Body of pancreas (tissue), 4 donors: ENCODE results near the gene SCAP.

Experiments used
- POLR2A ChIP-seq, 3 donors: fragments of 450-650 bp; IDR thresholded peaks; one replicate each; pipeline ENCODE4 v1.6.1; 2016; ENCODE audit warnings: antibody characterized with exemption in 3 of 3, mild to moderate bottlenecking in 2 of 3
- TF ChIP-seq, protein P1 (sequence below), 7 experiments: fragments of 450-650 bp in 4 of 7; fragments of 200-600 bp in 3 of 7; sonication (generic) in 3 of 7; IDR thresholded peaks; one replicate each; pipeline ENCODE4 v1.5.1; 2016 to 2019; ENCODE audit warnings: antibody characterized with exemption in 7 of 7

DNA sequence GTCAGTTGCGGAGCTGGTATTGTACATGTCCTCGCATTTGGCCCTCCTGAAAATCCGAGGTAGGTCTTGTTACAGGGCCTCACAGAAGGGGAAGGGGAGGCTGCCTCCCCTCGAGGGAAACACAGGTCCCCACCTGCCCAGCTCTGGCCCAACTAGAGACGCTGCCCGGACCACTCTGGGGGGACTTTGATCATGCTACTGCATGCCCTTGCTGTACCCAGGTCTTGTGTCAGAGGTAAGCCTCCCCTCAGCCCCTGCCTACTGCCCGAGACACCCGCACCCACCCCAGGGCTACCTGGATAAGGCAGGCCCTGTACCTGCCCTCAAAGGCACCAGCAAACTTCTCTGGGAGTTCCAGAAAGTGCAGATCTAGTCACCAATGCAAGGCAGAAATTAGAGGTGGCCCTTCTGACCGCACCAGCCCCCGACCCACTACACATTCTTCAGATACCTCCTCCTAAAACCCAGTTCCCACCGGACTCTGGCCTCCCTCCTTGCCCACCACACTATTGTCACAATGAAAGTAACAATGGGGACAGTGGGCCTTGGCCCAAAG lies 981 bp upstream of the SCAP start:
- TF ChIP-seq POLR2A (IDR thresholded peaks at IDR 0.05) = no peak
- TF ChIP-seq, protein P1, sequence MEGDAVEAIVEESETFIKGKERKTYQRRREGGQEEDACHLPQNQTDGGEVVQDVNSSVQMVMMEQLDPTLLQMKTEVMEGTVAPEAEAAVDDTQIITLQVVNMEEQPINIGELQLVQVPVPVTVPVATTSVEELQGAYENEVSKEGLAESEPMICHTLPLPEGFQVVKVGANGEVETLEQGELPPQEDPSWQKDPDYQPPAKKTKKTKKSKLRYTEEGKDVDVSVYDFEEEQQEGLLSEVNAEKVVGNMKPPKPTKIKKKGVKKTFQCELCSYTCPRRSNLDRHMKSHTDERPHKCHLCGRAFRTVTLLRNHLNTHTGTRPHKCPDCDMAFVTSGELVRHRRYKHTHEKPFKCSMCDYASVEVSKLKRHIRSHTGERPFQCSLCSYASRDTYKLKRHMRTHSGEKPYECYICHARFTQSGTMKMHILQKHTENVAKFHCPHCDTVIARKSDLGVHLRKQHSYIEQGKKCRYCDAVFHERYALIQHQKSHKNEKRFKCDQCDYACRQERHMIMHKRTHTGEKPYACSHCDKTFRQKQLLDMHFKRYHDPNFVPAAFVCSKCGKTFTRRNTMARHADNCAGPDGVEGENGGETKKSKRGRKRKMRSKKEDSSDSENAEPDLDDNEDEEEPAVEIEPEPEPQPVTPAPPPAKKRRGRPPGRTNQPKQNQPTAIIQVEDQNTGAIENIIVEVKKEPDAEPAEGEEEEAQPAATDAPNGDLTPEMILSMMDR (IDR thresholded peaks at IDR 0.05) = no peak
